ENCODE data around the gene CPT1C. TPM values are rescaled to one million over a fixed set of nuclear protein-coding genes. Genes with fewer than 3 reads are reported as not detected.

Gene CPT1C
- total RNA-seq, 2 experiments from 2014 or later: 0.52 to 0.82 TPM

DNA sequence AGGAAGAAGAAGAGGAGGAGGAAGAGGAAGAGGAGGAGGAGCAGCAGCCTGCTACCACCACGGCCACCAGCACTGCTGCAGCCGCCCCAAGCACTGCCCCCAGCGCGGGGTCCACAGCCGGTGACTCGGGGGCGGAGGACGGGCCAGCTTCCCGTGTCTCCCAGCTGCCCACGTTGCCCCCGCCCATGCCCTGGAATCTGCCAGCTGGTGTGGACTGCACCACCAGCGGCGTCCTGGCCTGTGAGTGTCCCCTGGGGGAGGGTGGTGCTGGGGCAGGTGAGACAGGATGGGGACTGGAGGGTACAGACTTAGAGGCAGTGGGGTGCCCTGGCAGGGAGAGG lies 37.5 kb upstream of the CPT1C start:
- Mint-ChIP-seq H3K27me3 (ENCODE audit: low read depth) (no peaks in the 10 kb centered on the region), H3K27ac (no peak overlapping the region), H3K4me1 (ENCODE audit: low read depth) (peaks cover 3% of the 10 kb centered on the region), H3K4me3 (no peak overlapping the region), H3K36me3 (ENCODE audit: low read depth) (peaks cover 45% of the 10 kb centered on the region), H3K9me3 (ENCODE audit: insufficient read depth) (no peaks in the 10 kb centered on the region)
- no peak for ATAC-seq
- CTCF ChIA-PET: no interaction called here
- DNase-seq: no peak
- POLR2A ChIA-PET: no interaction called here

DNA sequence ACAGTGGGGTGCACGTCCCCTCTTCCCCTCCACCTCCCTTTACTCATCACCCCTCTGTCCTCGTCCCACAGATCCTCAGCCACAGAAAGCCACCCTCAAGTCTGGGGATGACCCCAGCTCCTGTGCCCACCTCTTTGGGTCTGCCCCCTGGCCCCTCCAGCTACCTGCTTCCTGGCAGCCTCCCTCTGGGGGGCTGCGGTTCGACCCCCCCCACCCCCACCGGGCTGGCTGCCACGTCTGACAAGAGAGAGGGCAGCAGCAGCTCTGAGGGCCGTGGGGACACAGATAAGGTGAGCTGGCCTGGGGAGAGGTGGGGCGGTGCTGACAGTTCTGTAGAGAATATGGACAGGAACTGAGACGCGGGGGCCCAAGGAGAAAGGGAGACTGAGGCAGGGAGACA lies 36.3 kb upstream of the CPT1C start:
- Mint-ChIP-seq H3K36me3 (ENCODE audit: low read depth) (peaks cover 48% of the 10 kb centered on the region), H3K27me3 (ENCODE audit: low read depth) (no peaks in the 10 kb centered on the region), H3K27ac (no peak overlapping the region), H3K4me3 (no peak overlapping the region), H3K4me1 (ENCODE audit: low read depth) (peaks cover 3% of the 10 kb centered on the region), H3K9me3 (ENCODE audit: insufficient read depth) (no peaks in the 10 kb centered on the region)
- no peak for ATAC-seq
- ChIA-PET CTCF (interaction anchor here (1.1 kb wide), 1 partner anchor 10 kb away, joined by 3 read pairs; no protein-coding TSS in a partner anchor), POLR2A (no interaction called here)
- no peak for DNase-seq

DNA sequence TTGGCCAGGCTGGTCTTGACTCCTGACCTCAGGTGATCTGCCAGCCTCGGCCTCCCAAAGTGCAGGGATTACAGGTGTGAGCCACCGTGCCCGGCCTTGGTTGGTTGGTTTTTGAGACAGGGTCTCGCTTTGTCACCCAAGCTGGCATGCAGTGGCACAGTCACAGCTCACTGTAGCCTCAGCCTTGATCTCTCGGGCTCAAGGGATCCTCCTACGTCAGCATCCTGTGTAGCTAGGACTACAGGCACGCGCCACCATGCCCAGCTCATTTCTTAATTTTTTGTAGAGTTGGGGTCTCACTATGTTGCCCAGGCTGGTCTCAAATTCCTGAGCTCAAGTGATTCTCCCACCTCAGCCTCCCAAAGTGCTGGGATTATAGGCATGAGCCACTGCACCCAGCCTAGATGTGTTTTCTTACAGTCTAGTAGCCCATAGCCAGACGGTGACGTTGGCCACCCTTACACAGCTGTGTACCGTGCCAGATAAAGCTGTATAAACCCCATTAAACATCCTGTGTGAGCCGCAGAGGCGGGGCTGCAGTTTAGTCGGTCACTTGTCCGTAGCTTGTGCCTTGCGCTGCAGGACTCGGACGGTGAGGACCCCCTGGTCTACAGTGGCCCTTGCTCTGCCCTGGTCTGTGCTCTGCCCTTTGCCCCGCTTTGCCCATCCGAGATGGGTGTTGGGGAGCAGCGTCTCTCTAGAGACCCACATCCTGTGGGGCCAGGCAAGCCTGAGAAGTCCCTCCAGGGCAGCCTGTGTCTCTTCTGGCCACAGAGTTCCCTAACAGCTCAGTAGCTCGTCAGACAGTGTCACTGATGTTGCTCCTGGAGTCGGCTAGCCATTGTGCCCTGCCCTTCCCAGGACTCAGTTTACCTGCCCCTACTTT lies 35.1 kb upstream of the CPT1C start:
- peaks cover 3% of the 10 kb centered on the region for H3K4me1 Mint-ChIP-seq (ENCODE audit: low read depth)
- H3K27me3 Mint-ChIP-seq (ENCODE audit: low read depth): no peaks in the 10 kb centered on the region
- H3K9me3 Mint-ChIP-seq (ENCODE audit: insufficient read depth): no peaks in the 10 kb centered on the region
- no peak for DNase-seq
- ATAC-seq: no peak
- no peak overlapping the region for H3K27ac Mint-ChIP-seq
- POLR2A ChIA-PET: interaction anchor here (0.9 to 1.9 kb wide), 3 partner anchors 8 to 14 kb away, joined by 4 to 8 read pairs (median 5); partner anchors contain the start of genes BCL2L12, IRF3 and SCAF1
- H3K4me3 Mint-ChIP-seq: no peak overlapping the region
- peaks cover 52% of the 10 kb centered on the region for H3K36me3 Mint-ChIP-seq (ENCODE audit: low read depth)
- CTCF ChIA-PET: interaction anchor here (1.1 to 1.6 kb wide), 4 partner anchors 9 to 25 kb away, joined by 3 to 5 read pairs (median 3); no protein-coding TSS in a partner anchor

DNA sequence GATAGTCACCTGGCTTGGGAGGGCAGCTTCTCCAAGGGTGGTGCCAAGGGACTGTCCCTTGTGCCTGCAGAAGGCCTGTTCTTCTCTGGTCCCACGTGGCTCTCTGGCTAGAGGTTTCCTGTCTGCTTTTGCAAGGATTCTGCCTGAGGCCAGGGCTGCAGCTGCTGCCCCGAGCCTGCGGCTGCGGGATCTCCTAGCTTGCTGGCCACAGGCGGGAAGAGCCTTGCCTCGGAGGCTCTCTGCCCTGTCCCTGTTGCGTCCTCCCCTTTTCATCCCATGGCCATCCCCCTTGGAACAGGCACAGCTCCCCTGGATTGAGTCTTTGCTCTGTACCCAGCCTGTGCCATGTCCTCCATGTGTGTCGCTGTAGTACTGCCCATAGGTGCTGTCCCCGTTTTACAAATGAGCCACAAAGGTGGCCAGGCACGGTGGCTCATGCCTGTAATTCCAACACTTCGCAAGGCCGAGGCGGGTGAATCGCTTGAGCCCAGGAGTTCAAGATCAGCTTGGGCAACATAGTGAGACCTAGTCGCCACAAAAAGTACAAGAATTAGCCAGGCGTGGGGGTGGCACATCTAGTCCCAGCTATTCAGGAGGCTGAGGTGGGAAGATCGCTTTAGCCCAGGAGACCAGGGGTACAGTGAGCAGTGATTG lies 34.3 kb upstream of the CPT1C start:
- DNase-seq: no peak
- no peaks in the 10 kb centered on the region for H3K27me3 Mint-ChIP-seq (ENCODE audit: low read depth)
- ATAC-seq: no peak
- H3K36me3 Mint-ChIP-seq (ENCODE audit: low read depth): peaks cover 56% of the 10 kb centered on the region
- H3K27ac Mint-ChIP-seq: no peak overlapping the region
- POLR2A ChIA-PET: interaction anchor here (0.9 to 1.9 kb wide), 4 partner anchors 7 to 15 kb away, joined by 3 to 8 read pairs (median 4); partner anchors contain the start of genes BCL2L12, IRF3 and SCAF1
- CTCF ChIA-PET: interaction anchor here (1.2 to 1.6 kb wide), 2 partner anchors 8 to 16 kb away, joined by 3 to 5 read pairs; no protein-coding TSS in a partner anchor
- H3K9me3 Mint-ChIP-seq (ENCODE audit: insufficient read depth): no peaks in the 10 kb centered on the region
- peaks cover 3% of the 10 kb centered on the region for H3K4me1 Mint-ChIP-seq (ENCODE audit: low read depth)
- no peak overlapping the region for H3K4me3 Mint-ChIP-seq

DNA sequence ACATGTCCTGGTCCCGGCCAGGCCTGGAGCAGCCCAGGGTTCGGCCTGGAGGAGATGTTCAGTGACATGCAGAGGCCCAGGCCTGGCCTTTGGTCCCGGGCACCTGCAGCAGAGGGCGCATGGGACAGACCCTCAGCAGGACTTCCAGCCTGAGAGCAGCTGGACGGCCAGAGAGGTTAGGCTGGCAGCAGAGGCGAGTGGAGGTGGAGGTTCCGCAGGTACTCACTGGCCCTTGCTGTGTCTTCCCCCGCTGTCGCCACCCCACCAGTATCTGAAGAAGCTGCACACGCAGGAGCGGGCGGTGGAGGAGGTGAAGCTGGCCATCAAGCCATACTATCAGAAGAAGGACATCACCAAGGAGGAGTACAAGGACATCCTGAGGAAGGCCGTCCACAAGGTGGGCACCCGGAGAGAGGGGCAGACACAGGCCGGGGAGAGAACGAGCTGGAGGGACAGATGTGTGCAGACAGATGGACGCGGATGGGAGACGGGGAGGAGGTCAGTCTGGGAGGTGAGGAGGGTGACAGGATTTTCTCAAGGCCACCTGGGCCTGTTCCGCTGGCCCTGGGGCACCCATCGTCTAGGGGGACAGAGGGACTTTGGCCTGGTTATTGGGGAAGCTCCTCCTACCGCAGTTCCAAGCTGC lies 33.3 kb upstream of the CPT1C start:
- H3K4me3 Mint-ChIP-seq: no peak overlapping the region
- H3K27ac Mint-ChIP-seq: no peak overlapping the region
- H3K9me3 Mint-ChIP-seq (ENCODE audit: insufficient read depth): no peaks in the 10 kb centered on the region
- no peaks in the 10 kb centered on the region for H3K27me3 Mint-ChIP-seq (ENCODE audit: low read depth)
- CTCF ChIA-PET: no interaction called here
- POLR2A ChIA-PET: interaction anchor here (0.9 to 1.9 kb wide), 2 partner anchors 8 to 14 kb away, joined by 3 to 5 read pairs; partner anchors contain the start of genes BCL2L12 and IRF3
- peaks cover 65% of the 10 kb centered on the region for H3K36me3 Mint-ChIP-seq (ENCODE audit: low read depth)
- peaks cover 5% of the 10 kb centered on the region for H3K4me1 Mint-ChIP-seq (ENCODE audit: low read depth)
- no peak for ATAC-seq
- no peak for DNase-seq

DNA sequence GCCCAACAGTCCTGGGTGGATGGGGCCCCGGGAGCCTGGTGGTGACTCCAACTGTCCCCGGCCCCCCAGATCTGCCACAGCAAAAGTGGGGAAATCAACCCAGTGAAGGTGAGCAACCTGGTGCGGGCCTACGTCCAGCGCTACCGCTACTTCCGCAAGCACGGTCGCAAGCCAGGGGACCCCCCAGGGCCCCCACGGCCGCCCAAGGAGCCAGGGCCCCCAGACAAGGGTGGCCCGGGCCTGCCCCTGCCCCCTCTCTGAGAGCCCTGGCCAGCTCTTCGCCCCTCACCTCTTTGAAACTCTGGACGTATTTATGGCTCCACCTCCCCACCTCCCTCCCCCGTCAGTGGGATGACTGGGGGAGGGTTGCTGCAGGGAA lies 32.8 kb upstream of the CPT1C start:
- no peaks in the 10 kb centered on the region for H3K27me3 Mint-ChIP-seq (ENCODE audit: low read depth)
- no peaks in the 10 kb centered on the region for H3K9me3 Mint-ChIP-seq (ENCODE audit: insufficient read depth)
- H3K4me3 Mint-ChIP-seq: no peak overlapping the region
- H3K27ac Mint-ChIP-seq: no peak overlapping the region
- no peak for DNase-seq
- H3K4me1 Mint-ChIP-seq (ENCODE audit: low read depth): peaks cover 10% of the 10 kb centered on the region
- CTCF ChIA-PET: no interaction called here
- ATAC-seq: no peak
- peaks cover 66% of the 10 kb centered on the region for H3K36me3 Mint-ChIP-seq (ENCODE audit: low read depth)
- POLR2A ChIA-PET: no interaction called here

DNA sequence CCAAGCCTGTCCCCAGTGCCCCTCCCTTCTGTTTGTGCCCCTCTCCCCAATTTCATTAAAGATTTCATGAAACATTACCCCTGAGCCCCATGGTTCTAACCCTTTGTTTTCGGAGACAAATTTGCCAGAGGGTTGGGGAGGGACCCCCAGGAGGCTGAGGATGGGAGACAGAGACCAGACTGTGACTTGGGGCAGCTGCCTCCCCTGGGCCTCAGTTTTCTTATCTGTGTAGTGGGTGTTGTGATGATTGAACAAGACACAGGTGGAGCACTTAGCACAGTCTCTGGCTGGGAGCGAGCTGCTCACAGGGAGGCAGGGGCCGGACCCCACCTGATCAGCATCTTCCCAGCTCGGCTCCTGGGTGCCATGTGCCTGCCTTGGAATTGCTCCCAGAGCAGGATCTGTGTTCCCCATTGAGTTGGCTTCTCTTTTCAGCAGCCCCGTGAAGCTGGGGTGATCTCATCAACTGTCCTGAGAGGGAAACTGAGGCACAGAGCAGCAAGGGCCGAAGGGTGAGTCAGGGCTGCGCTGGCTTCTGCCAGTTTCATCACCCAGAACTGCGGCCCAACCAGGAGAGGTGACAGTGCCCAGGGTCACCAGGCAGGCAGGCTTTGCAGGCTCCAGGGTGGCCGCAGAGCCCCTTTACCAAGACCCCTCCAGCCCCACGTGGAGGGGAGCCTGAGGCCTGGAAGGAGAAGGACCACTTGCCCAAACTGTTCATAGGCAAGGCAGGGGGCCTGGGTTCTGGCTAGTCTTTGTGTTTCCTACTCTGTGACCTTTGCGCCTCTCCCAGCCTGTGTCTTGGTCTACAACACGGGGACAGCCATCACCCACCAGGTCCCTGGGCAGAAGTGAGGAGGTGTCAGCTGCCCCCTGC lies 32.1 kb upstream of the CPT1C start:
- DNase-seq: no peak
- no peaks in the 10 kb centered on the region for H3K27me3 Mint-ChIP-seq (ENCODE audit: low read depth)
- POLR2A ChIA-PET: interaction anchor here (1.2 kb wide), 1 partner anchor 18 kb away, joined by 4 read pairs; no protein-coding TSS in a partner anchor

DNA sequence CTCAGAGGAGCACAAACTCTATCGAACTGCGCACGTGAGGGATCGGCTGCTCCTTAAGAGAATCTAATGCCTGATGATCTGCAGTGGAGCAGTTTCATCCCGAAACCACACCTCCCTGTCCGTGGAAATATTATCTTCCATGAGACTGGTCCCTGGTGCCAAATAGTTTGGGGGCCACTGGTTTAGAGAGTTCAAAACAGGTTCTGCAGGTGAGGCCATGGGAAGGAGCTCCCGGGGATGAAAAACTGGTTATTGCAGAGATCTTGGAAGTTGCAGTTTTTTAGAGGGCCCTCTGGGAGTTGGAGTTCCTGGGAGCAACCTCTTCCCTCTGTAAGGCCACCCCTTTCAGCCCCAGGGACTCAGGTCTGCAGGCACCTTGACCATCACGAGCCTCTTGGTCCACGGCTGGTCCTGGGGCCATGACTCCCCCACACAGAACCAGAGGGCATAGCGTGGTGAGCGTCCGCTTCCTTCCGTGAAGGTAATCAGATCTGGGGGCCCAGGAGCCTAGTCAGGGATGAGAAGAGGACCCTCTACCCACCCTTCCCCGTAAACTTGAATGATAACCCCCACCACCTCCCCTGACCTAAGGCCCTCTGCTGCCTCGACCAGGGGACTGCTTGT lies 30.5 kb upstream of the CPT1C start:
- ATAC-seq (no peak), DNase-seq (no peak)
- Mint-ChIP-seq H3K27me3 (ENCODE audit: low read depth) (no peaks in the 10 kb centered on the region), H3K4me3 (no peak overlapping the region), H3K4me1 (ENCODE audit: low read depth) (peaks cover 23% of the 10 kb centered on the region), H3K27ac (no peak overlapping the region), H3K9me3 (ENCODE audit: insufficient read depth) (no peaks in the 10 kb centered on the region), H3K36me3 (ENCODE audit: low read depth) (peaks cover 66% of the 10 kb centered on the region)
- POLR2A ChIA-PET: interaction anchor here (1.1 kb wide), 2 partner anchors 11 to 15 kb away, joined by 3 to 4 read pairs; no protein-coding TSS in a partner anchor
- CTCF ChIA-PET: no interaction called here

More for the DNA sequence above, 32.1 kb upstream of the CPT1C start:
- peaks cover 68% of the 10 kb centered on the region for H3K36me3 Mint-ChIP-seq (ENCODE audit: low read depth)
- H3K4me3 Mint-ChIP-seq: no peak overlapping the region
- H3K9me3 Mint-ChIP-seq (ENCODE audit: insufficient read depth): no peaks in the 10 kb centered on the region
- no peak for ATAC-seq
- CTCF ChIA-PET: no interaction called here
- H3K27ac Mint-ChIP-seq: no peak overlapping the region
- peaks cover 17% of the 10 kb centered on the region for H3K4me1 Mint-ChIP-seq (ENCODE audit: low read depth)

DNA sequence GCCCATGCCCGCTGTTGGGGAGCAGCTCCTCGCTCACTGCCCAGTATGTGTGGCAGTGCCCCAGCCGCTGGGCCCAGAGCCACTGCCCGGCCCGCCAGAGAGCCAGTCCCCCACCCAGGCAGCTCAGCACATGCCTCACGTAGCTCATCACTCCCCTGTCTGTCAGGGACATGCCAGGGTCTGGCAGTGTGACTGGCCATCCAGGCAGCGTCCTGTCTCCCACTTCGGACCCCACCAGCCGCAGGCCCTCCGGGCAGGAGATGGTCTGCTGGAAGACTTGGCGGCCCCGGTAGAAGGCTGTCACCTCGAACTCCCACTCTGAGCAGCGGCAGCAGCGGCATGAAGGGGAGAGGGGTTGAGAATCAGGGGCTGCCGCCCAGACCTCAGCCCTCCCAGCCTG lies 28.9 kb upstream of the CPT1C start:
- ChIA-PET CTCF (no interaction called here), POLR2A (no interaction called here)
- Mint-ChIP-seq H3K36me3 (ENCODE audit: low read depth) (peaks cover 57% of the 10 kb centered on the region), H3K27me3 (ENCODE audit: low read depth) (no peaks in the 10 kb centered on the region), H3K27ac (no peak overlapping the region), H3K4me1 (ENCODE audit: low read depth) (peaks cover 30% of the 10 kb centered on the region), H3K4me3 (no peak overlapping the region), H3K9me3 (ENCODE audit: insufficient read depth) (no peaks in the 10 kb centered on the region)
- ATAC-seq (no peak), DNase-seq (no peak)

DNA sequence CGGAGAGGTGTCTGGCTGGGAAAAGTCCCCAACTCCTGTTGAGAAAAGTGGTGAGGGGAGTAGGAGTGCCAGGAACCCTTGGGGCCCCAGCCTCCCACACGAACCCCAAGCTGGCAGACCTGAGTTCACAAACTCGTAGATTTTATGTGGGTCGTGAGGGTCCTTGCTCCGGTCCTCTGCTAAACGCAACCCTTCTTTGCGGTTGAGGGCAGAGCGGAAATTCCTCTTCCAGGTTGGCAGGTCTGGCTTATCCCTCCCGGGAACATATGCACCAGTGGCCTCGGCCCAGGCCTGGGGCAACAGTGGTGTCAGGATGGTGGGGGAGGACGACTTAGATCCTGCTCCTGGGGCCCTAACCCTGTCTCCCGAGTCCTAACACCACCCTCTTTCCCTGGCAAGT lies 27.7 kb upstream of the CPT1C start:
- ATAC-seq (no peak), DNase-seq (no peak)
- Mint-ChIP-seq H3K4me3 (peak overlapping the region; percentile 94), H3K27ac (peak overlapping the region; percentile 92), H3K4me1 (ENCODE audit: low read depth) (peaks cover 35% of the 10 kb centered on the region), H3K27me3 (ENCODE audit: low read depth) (no peaks in the 10 kb centered on the region), H3K9me3 (ENCODE audit: insufficient read depth) (no peaks in the 10 kb centered on the region), H3K36me3 (ENCODE audit: low read depth) (peaks cover 57% of the 10 kb centered on the region)
- ChIA-PET POLR2A (interaction anchor here (1.5 to 4.3 kb wide), 3 partner anchors 8 to 21 kb away, joined by 8 to 38 read pairs (median 24); partner anchors contain the start of genes PRMT1, RRAS and SCAF1), CTCF (interaction anchor here (0.7 to 3.2 kb wide), 4 partner anchors 14 to 210 kb away, joined by 3 to 33 read pairs (median 7); partner anchors contain the start of genes ALDH16A1, PRMT1 and SCAF1)

Data from activated CD8-positive, alpha-beta T cell treated with anti-CD3 and anti-CD28 coated beads, Interleukin-2, amount 10 ng/mL, durations not matched to agents 7 days and 5 days (primary cell).